ENCODE data around the gene ARHGAP26. TPM values are rescaled to one million over a fixed set of nuclear protein-coding genes. Genes with fewer than 3 reads are reported as not detected.

ARHGAP26 gene
- polyA plus RNA-seq, 1 donor (not counting 4 experiments of a cell fraction or from before 2014, with no cell fraction given) = 3.9 TPM

GRCh38 chr5:142842994-142843905 is 73.1 kb downstream of the ARHGAP26 start:
- no peak for DNase-seq (ENCODE audit: low read depth, low spot score)
- Histone ChIP-seq H3K9ac (ENCODE audit: control insufficient read depth, extremely low read depth, insufficient read depth, low read length) (no peak overlapping the region), H2AFZ (ENCODE audit: control insufficient read depth, low read length) (no peak overlapping the region), H3K4me3 (ENCODE audit: control insufficient read depth in 2 of 3, extremely low read depth in 1 of 3, insufficient read depth in 2 of 3, low read depth in 1 of 3, low read length in 3 of 3) (no peak overlapping the region), H3K79me2 (ENCODE audit: control insufficient read depth, insufficient read depth, low read length) (no peaks in the 10 kb centered on the region), H3K36me3 (ENCODE audit: control insufficient read depth in 2 of 2, extremely low read depth in 1 of 2, insufficient read depth in 2 of 2, low read length in 2 of 2) (no peaks in the 10 kb centered on the region), H4K20me1 (ENCODE audit: control insufficient read depth, extremely low read depth, insufficient read depth, low read length) (no peaks in the 10 kb centered on the region), H3K4me2 (ENCODE audit: control insufficient read depth, extremely low read depth, insufficient read depth, low read depth, low read length) (no peak overlapping the region), H3K27ac (ENCODE audit: control insufficient read depth, insufficient read depth, low read length) (no peak overlapping the region), H3K27me3 (ENCODE audit: control insufficient read depth, extremely low read depth, insufficient read depth, low read length) (no peaks in the 10 kb centered on the region), H3K4me1 (ENCODE audit: control insufficient read depth, extremely low read depth, insufficient read depth, low read length) (no peaks in the 10 kb centered on the region), H3K9me1 (ENCODE audit: control insufficient read depth, extremely low read depth, insufficient read depth, low read length) (no peaks in the 10 kb centered on the region), H3K9me3 (ENCODE audit: control insufficient read depth, low read depth, low read length) (no peaks in the 10 kb centered on the region)
- dilution Hi-C loops (cut with MboI; ENCODE audit: extremely low pct_ligation_motif_present, low sequenced_read_pairs) = no loop called here
- TF ChIP-seq EZH2 (IDR thresholded peaks at IDR 0.05; ENCODE audit: low read length) = no peak
- TF ChIP-seq, protein P1, sequence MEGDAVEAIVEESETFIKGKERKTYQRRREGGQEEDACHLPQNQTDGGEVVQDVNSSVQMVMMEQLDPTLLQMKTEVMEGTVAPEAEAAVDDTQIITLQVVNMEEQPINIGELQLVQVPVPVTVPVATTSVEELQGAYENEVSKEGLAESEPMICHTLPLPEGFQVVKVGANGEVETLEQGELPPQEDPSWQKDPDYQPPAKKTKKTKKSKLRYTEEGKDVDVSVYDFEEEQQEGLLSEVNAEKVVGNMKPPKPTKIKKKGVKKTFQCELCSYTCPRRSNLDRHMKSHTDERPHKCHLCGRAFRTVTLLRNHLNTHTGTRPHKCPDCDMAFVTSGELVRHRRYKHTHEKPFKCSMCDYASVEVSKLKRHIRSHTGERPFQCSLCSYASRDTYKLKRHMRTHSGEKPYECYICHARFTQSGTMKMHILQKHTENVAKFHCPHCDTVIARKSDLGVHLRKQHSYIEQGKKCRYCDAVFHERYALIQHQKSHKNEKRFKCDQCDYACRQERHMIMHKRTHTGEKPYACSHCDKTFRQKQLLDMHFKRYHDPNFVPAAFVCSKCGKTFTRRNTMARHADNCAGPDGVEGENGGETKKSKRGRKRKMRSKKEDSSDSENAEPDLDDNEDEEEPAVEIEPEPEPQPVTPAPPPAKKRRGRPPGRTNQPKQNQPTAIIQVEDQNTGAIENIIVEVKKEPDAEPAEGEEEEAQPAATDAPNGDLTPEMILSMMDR (optimal IDR thresholded peaks at IDR 0.05 in 1 of 3, IDR thresholded peaks at IDR 0.05 in 1 of 3, conservative IDR thresholded peaks at IDR 0.05 in 1 of 3; ENCODE audit: extremely low read depth in 1 of 3, insufficient read depth in 2 of 3, low read length in 3 of 3) = no peak
- no peak for FAIRE-seq

DNA sequence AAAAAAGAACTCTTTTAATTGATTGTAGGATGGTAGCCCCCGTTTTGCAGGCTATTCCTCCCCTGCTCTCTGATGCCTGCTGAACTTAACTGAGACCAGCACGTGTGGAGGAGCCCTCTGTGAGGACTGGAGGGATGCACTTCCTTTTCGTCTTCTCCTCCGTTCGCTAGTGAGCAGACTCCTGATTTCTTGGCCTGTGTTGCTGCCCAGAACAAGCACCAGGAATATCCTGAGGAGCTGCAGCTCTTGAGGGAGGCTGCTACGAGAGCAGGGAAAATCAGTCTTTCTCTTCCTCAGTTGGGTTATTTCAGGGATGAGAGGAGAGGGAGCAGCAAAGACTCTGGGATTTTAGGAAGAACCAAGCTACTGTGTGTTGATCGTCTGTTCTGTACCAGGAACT is 74.7 kb downstream of the ARHGAP26 start:
- TF ChIP-seq, protein P1 (optimal IDR thresholded peaks at IDR 0.05 in 1 of 3, IDR thresholded peaks at IDR 0.05 in 1 of 3, conservative IDR thresholded peaks at IDR 0.05 in 1 of 3; ENCODE audit: extremely low read depth in 1 of 3, insufficient read depth in 2 of 3, low read length in 3 of 3) = no peak
- TF ChIP-seq EZH2 (IDR thresholded peaks at IDR 0.05; ENCODE audit: low read length) = no peak
- Histone ChIP-seq H3K4me1 (ENCODE audit: control insufficient read depth, extremely low read depth, insufficient read depth, low read length) (no peaks in the 10 kb centered on the region), H3K4me3 (ENCODE audit: control insufficient read depth in 2 of 3, extremely low read depth in 1 of 3, insufficient read depth in 2 of 3, low read depth in 1 of 3, low read length in 3 of 3) (no peak overlapping the region), H3K36me3 (ENCODE audit: control insufficient read depth in 2 of 2, extremely low read depth in 1 of 2, insufficient read depth in 2 of 2, low read length in 2 of 2) (no peaks in the 10 kb centered on the region), H3K9me3 (ENCODE audit: control insufficient read depth, low read depth, low read length) (no peaks in the 10 kb centered on the region), H3K9ac (ENCODE audit: control insufficient read depth, extremely low read depth, insufficient read depth, low read length) (no peak overlapping the region), H4K20me1 (ENCODE audit: control insufficient read depth, extremely low read depth, insufficient read depth, low read length) (peaks cover under 1% of the 10 kb centered on the region), H3K9me1 (ENCODE audit: control insufficient read depth, extremely low read depth, insufficient read depth, low read length) (no peaks in the 10 kb centered on the region), H3K4me2 (ENCODE audit: control insufficient read depth, extremely low read depth, insufficient read depth, low read depth, low read length) (no peak overlapping the region), H3K27me3 (ENCODE audit: control insufficient read depth, extremely low read depth, insufficient read depth, low read length) (no peaks in the 10 kb centered on the region), H3K79me2 (ENCODE audit: control insufficient read depth, insufficient read depth, low read length) (no peaks in the 10 kb centered on the region), H3K27ac (ENCODE audit: control insufficient read depth, insufficient read depth, low read length) (no peak overlapping the region), H2AFZ (ENCODE audit: control insufficient read depth, low read length) (no peak overlapping the region)
- no peak for FAIRE-seq
- no peak for DNase-seq (ENCODE audit: low read depth, low spot score)
- dilution Hi-C loops (cut with MboI; ENCODE audit: extremely low pct_ligation_motif_present, low sequenced_read_pairs) = no loop called here

Measured in keratinocyte (primary cell).